HG02763 (cell line): ENCODE measurements around the gene MAB21L1.

Source experiments
- ATAC-seq: cut with Tn5 transposase; IDR thresholded peaks from one replicate; pipeline ENCODE4 v1.9.1; 2021; ENCODE audit warnings: mild to moderate bottlenecking, moderate library complexity; ENCODE audit not compliant: unreplicated experiment

Gene MAB21L1

DNA sequence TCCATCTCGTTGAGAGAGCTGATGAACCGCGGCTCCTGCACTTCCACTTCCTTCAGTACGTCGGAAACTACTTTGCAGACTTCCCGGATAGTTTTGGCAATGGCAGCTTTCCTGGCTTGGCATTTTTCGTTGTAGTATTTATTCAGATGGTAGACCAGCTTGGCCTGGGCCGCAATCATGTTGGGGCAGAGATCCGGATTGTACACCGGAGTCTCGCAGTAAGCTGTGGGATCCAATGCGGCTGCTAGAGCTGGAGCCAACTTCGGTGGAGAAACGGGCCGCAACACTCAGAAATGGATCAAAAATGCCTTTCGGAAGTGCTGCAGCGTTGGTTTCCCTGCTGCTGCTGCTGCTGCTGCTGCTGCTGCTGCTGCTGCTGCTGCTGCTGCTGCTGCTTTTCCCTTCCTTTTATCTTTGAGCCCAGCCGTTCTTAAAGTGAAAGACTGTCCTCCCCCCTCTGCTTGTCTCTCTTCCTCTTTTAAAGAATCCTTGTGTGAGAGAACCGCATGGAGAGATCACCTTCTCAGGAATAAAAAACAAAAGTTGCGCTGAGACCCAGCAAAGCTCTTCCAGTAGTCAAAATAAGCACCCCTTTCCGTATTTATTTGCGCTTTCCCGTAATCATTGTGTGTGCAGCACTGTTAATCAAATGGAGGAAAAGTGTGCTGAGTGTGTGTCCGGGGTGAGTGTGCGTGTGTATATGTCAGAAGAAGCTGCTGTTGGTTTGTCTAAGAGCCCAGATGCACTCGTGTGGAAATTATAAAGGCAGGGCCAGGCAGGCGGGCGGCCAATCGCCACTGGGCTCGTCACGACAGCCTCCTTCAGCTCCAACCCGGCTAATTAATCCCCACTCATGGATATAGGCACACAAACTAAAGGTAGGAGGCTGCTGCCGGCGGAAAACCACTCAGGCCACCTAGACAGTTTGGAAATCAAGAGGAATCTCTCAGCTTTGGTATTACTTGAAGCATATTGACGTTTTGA lies at the start of gene MAB21L1:
Gene MAB21L1, minus strand, starts transcription at position 730 of the 984 bp plus-strand sequence. Its CDS starts 551 bp downstream, at position 179.
- ATAC-seq: no peak

GRCh38 chr13:35524171-35524570 lies 47.7 kb upstream of the MAB21L1 start:
- ATAC-seq: no peak

DNA sequence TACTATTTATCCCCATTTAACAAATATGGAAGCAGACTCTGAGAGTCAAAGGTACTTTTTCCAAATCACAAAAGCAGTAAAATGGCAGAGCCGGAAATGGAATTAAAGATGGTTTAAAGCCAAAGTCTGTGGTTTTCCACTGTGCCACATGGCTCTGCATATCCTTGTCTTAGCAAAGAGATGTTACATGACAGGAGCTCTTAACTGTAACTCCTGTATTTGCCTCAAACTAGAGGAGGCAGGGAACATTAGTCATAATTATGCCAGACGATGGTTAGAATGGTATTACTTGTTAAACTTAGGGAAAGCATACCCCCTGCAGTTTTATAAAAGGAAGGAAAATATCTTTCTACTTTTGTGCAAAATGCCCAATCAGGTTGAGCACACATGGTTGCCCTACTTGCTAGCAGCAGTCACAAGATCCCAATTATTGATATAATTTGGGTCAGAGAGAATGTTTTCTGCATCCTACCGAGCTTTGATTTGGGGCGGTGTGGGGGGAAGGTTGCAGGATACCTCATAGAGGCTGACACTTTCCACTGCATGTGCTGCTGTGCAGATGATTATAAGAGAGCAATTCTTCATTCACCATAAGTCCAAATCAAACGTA lies 42.0 kb upstream of the MAB21L1 start:
- ATAC-seq: no peak

DNA sequence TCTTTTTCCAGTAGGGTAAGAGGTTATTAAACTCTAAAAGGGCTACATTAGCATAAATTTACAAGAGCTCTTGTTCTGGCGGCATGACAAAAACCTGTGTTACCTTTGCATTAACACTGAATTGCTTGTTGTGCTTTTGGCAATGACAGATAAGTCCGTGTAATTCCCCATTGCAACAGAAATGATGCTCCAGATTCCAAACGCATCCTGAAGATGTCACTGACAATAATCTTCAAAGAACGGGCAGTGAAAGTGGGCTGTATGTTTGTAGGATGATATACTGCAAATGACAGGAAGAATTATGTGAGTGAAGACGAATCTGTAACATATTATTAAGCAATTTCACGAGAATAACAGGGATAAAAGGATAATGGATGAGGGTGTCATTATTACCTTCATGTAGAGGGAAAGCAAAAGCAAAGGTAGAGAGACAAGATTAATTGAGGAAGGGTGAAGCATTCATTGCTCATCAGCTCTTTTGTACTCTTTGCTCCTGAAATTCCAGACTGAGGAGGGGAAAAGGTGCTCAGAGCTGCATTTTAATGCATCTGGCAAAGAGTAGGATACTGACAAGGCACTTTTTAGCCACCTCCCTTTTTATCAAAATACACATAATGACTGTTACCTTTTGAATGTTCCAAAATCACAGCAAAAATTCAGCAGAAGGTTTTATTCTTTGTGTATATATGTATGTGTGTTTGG lies 38.5 kb upstream of the MAB21L1 start:
- ATAC-seq: no peak

DNA sequence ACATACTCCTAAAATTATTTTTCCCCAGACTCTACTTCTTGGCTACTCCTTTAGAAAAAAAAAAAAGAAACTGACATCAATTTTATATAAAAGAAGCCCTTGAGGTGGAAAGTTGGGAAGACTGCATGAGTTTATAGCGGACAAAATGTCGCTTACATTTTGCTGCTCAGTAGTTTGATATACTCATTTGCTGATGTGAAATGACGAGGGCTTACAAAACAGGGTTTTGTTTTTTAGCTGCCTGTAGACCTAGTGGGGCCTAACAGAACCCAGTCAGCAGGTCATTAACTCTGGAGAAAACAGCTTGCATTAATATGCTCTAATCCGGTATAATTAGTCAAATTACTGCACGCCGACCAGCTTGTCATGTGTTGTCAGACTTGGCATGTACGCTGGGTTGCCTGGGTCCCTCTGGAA lies 37.6 kb upstream of the MAB21L1 start:
- ATAC-seq: no peak

DNA sequence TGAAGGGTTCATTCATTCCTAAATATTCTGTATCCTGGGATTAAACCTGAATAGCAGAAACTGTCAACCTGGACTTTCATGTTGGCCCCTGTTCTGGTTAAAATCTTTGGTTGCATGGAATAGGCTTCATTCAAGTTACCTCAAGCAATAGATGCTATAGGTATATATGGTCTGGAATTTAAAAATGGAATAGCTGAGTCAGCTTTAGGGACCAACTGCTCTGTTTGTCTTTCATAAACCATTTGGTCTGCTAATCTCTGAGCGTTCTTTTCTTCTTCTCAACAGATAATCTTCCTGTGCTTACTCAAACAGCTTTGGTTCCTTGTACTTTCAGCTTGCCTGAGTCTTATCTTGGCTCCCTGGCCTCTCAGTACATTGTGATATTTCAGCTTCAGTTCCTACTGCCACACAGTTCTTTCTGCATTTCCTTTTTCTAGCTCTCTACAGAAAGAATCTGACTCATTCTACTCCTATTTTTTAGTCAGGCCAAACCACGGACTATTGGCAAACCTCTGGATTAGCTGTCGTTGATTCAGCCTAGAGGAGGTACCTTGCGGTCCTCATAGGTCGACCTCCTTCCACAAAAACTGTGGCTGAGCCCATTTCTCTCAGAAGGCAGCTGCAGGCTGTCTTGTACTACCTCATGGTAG lies 35.9 kb upstream of the MAB21L1 start:
- ATAC-seq: no peak

DNA sequence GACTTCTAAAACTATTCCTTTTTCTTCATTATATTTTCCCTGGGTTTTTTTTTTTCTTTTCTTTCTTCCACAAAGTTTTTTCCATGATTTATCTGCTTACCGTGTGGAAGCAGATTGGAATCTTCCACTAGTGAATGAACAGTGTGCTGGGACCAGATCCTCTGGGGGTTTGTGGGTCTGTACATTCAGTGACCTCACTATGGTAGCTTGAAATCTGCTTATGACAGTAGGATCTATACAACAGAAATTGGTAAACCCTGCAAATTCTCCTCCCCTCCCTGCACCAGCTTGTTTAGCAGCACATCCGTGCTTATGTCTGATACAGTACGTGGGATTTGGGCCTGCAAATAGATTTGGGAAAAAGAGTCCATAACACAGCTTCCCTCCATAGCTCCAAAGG lies 26.0 kb upstream of the MAB21L1 start:
- no peak for ATAC-seq

GRCh38 chr13:35501661-35502235 lies 25.3 kb upstream of the MAB21L1 start:
- ATAC-seq: no peak

DNA sequence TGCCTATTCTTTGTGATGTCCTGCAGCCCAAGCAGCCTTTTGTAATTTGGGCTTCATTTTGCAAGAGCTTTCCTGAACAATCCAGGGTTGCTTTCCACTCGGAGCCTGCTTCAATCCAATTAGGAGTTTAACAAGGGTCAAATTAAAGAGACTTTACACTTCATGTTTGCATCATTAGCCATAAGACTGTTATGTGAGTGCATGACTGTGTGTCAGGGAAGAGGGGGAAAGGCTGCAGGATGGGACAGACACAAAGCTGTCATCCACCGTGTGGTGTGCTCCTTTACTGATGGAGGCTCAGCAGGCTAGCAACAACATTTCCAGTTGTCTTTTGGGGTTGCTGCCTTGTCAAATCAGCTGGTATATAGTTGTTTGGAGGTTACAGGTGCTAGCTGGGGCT lies 23.7 kb upstream of the MAB21L1 start:
- no peak for ATAC-seq

- ATAC-seq: no peak
These were observed 23.2 kb upstream of the MAB21L1 start for GRCh38 chr13:35499676-35500075.

GRCh38 chr13:35499196-35499662 lies 22.7 kb upstream of the MAB21L1 start:
- no peak for ATAC-seq

GRCh38 chr13:35498231-35498630 lies 21.7 kb upstream of the MAB21L1 start:
- ATAC-seq: no peak

DNA sequence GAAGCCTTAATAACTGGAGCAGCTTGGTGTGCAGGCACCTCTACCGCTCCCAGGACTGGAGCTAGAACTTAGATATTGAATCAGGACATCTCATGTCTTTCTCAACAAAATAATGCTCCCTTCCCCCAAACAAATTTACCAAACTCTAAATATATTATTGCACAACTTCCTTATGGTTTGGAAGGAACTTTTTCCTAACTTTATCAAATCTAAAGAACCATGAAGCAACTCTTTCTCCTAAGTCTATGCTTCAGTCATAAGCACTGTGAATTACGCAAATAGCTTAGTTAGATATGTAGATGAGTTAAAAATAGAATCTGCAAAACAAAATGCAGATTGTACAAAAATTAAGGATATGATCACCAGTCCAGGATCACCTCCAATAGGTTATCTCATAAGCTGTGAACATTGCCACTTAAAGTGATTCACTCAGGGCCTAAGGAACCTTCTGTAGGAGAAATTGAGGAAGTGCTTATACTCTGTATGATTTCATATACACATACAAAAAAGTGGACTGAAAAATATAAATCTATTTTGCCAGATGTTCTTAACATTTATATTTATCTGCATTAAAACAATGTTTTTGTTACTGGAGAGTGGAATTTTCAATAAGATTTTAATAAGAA lies 20.4 kb upstream of the MAB21L1 start:
- no peak for ATAC-seq

GRCh38 chr13:35496006-35496405 lies 19.5 kb upstream of the MAB21L1 start:
- ATAC-seq: no peak

DNA sequence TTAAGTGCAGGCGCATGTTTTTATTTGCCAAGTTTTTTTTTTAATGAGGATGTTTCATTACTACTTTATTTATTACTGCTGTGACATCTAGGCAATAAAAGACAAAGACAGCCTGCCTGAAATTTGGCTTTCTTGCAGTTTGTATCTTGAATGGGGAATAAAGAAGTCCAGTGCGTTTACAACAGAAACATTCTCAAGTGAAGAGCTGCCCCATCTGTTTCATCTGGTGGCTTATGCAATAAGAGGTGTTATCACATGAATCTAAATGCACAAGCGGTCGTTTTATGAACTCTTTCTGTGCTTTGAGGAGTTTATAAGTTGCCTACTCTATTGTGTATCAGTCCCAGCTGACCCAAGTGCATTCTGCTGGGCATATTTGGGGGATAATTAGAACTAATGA lies 12.6 kb upstream of the MAB21L1 start:
- no peak for ATAC-seq

DNA sequence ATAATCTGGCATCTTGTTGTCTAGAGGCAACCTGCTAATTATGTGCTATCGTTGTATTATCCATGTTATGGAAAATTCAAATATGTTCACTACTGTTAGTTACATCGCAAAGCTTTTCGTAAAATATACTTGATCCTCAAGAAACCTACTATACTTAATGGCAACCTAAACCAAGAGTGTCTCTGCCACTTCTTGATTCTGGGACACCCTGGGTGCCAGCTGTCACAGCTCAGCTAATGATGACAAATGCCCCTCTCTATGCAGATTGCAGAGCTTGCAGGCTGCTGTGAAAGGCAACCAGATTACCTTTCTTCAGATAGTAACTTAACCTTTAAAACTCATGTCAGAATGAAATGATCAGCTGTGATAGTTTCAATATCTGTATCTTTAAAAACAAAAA lies 8.9 kb upstream of the MAB21L1 start:
- ATAC-seq: no peak

GRCh38 chr13:35484384-35484783 lies 7.9 kb upstream of the MAB21L1 start:
- no peak for ATAC-seq

DNA sequence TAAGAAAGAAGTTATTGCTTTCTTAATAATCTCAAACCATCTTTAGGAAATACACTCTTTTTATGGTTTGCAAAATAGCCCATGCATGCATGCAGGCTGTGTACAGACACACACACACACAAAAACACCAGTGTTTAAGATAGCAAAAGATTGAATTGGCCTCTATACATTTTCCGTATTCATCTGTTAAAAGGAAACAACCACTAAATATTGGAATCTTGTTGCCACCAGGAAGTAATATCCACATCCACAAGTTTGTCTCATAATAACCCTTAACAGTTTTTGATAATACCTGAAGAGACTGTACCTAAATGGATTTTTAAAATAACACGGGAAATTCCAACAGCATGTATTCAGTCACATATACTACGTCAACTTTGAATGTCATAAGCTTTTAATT lies 7.3 kb upstream of the MAB21L1 start:
- no peak for ATAC-seq

- no peak for ATAC-seq
These were observed 6.0 kb upstream of the MAB21L1 start for GRCh38 chr13:35482527-35482926.

DNA sequence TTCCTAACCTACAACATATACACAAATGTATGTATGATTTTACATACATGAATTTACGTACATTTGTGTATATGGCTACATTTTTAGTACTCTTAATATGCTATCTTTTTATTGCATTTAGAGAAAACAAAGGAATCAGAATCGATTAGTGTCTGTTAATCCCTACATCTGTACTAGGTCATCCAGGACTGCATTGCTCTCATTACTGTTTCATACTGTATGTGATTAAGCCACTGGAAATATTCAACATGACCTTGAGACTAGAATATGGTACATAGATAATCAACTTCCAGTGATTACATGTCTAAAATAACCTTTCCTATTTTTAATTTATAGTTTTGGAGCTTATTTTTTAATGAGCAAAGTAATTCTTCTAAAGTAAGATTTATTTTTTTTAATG lies 5.3 kb upstream of the MAB21L1 start:
- no peak for ATAC-seq
